Stimulated activated CD8-positive, alpha-beta memory T cell treated with anti-CD3 and anti-CD28 coated beads, Interleukin-4, amount 100 ng/mL, for 1 hour (primary cell): ENCODE measurements around the gene RHBDD3.

Source experiments
- DNase-seq, 2 donors: peaks; one replicate each; pipeline ENCODE4 v3.0.0-alpha.2; 2020; ENCODE audit warnings: low read depth in 2 of 2, low spot score in 1 of 2

The RHBDD3 gene

GRCh38 chr22:29306175-29306834 is 38.5 kb upstream of the RHBDD3 start, which contains the start of gene GAS2L1:
Gene GAS2L1 (plus strand): TSS chr22:29306650. CDS start chr22:29308106, 1,456 bp downstream.
- no peak for DNase-seq

- DNase-seq: no peak
Measured at GRCh38 chr22:29305836-29306174, 38.0 kb upstream of the RHBDD3 start.

- DNase-seq: no peak
Measured at GRCh38 chr22:29302681-29303465, 35.1 kb upstream of the RHBDD3 start.

GRCh38 chr22:29302402-29302680 is 34.6 kb upstream of the RHBDD3 start:
- DNase-seq: no peak

- no peak for DNase-seq
Measured at GRCh38 chr22:29301716-29302401, 34.1 kb upstream of the RHBDD3 start.

- DNase-seq: no peak
Measured at GRCh38 chr22:29300807-29301601, 33.2 kb upstream of the RHBDD3 start.

GRCh38 chr22:29300467-29300806 is 32.7 kb upstream of the RHBDD3 start:
- DNase-seq: no peak

- no peak for DNase-seq
Measured at GRCh38 chr22:29299136-29299900, 31.5 kb upstream of the RHBDD3 start.

- no peak for DNase-seq
Measured at GRCh38 chr22:29298641-29299040, 30.9 kb upstream of the RHBDD3 start.

- no peak for DNase-seq
Measured at GRCh38 chr22:29292379-29292778, 24.6 kb upstream of the RHBDD3 start.

- DNase-seq: no peak
Measured at GRCh38 chr22:29291215-29291614, 23.4 kb upstream of the RHBDD3 start.

GRCh38 chr22:29290061-29290460 is 22.3 kb upstream of the RHBDD3 start:
- DNase-seq: no peak

- no peak for DNase-seq
Measured at GRCh38 chr22:29288837-29289236, 21.1 kb upstream of the RHBDD3 start.

GRCh38 chr22:29284196-29284595 is 16.4 kb upstream of the RHBDD3 start:
- no peak for DNase-seq

- DNase-seq: no peak
Measured at GRCh38 chr22:29277927-29278326, 10.1 kb upstream of the RHBDD3 start.

- DNase-seq: no peak
Measured at GRCh38 chr22:29275819-29276565, 8.2 kb upstream of the RHBDD3 start.

- DNase-seq: no peak
Measured at GRCh38 chr22:29275167-29275566, 7.4 kb upstream of the RHBDD3 start.

GRCh38 chr22:29272624-29273023 is 4.8 kb upstream of the RHBDD3 start:
- no peak for DNase-seq

GRCh38 chr22:29270475-29271271 is 2.9 kb upstream of the RHBDD3 start:
- no peak for DNase-seq
